MM.1S (cell line): ENCODE data around the gene PDPR.
"Not testable (repeated sequence)": the region's sequence is repeated elsewhere in the genome, so short reads cannot be mapped to it uniquely, and the experiment has no call there.

Source experiments
- DNase-seq: peaks from one replicate; pipeline ENCODE4 v3.0.0-alpha.2; 2015
- H2AFZ ChIP-seq: fragments of 300-600 bp; sonication (generic); 2 replicates; pipeline ENCODE4 v1.6.0; 2016; ENCODE audit warnings: antibody characterized with exemption, low read length
- H3F3A ChIP-seq: fragments of 300-600 bp; sonication (generic); 2 replicates; pipeline ENCODE4 v1.6.1; 2016; ENCODE audit warnings: mild to moderate bottlenecking, antibody characterized with exemption, low read length, moderate library complexity, mixed read lengths; ENCODE audit not compliant: insufficient read depth
- H3K27ac ChIP-seq: fragments of 300-600 bp; sonication (generic); 2 replicates; pipeline ENCODE4 v1.5.1; 2016; ENCODE audit warnings: mild to moderate bottlenecking, low read length
- H3K27me3 ChIP-seq: fragments of 300-600 bp; sonication (generic); replicated peaks from 2 replicates; pipeline ENCODE4 v1.6.0; 2016; ENCODE audit warnings: low read length; ENCODE audit not compliant: insufficient read depth
- H3K36me3 ChIP-seq: fragments of 300-600 bp; sonication (generic); replicated peaks from 2 replicates; pipeline ENCODE4 v1.6.1; 2016; ENCODE audit warnings: mild to moderate bottlenecking, low read length, mixed read lengths; ENCODE audit not compliant: insufficient read depth
- H3K4me1 ChIP-seq: fragments of 300-600 bp; sonication (generic); 2 replicates; pipeline ENCODE4 v1.6.1; 2016; ENCODE audit warnings: low read length, mixed read lengths
- H3K4me2 ChIP-seq: fragments of 300-600 bp; sonication (generic); 2 replicates; pipeline ENCODE4 v1.6.0; 2016; ENCODE audit warnings: low read depth, low read length
- H3K4me3 ChIP-seq: fragments of 300-600 bp; sonication (generic); 2 replicates; pipeline ENCODE4 v1.5.1; 2016; ENCODE audit warnings: low read length, mixed read lengths
- H3K79me2 ChIP-seq: fragments of 300-600 bp; sonication (generic); 2 replicates; pipeline ENCODE4 v1.6.1; 2016; ENCODE audit warnings: mixed run types, low read length, mixed read lengths
- H3K9ac ChIP-seq: fragments of 300-600 bp; sonication (generic); 2 replicates; pipeline ENCODE4 v1.6.1; 2016; ENCODE audit warnings: low read length, mixed read lengths
- H3K9me2 ChIP-seq: fragments of 300-600 bp; sonication (generic); replicated peaks from 2 replicates; pipeline ENCODE4 v1.6.1; 2016; ENCODE audit warnings: mild to moderate bottlenecking, low read length, mixed read lengths; ENCODE audit not compliant: insufficient read depth
- H3K9me3 ChIP-seq: fragments of 300-600 bp; sonication (generic); replicated peaks from 2 replicates; pipeline ENCODE4 v1.6.1; 2016; ENCODE audit warnings: mild to moderate bottlenecking, low read length, mixed read lengths; ENCODE audit not compliant: insufficient read depth
- H4K20me1 ChIP-seq: fragments of 300-600 bp; sonication (generic); 2 replicates; pipeline ENCODE4 v1.6.1; 2016; ENCODE audit warnings: mild to moderate bottlenecking, low read length, moderate library complexity, mixed read lengths; ENCODE audit not compliant: insufficient read depth

The PDPR gene

GRCh38 chr16:70113599-70113981, 542 bp upstream of the PDPR start:
- H3K27me3 ChIP-seq, H3K9me3 ChIP-seq, H3F3A ChIP-seq, H3K9ac ChIP-seq, H3K27ac ChIP-seq, H3K9me2 ChIP-seq, DNase-seq, H4K20me1 ChIP-seq, H2AFZ ChIP-seq, H3K36me3 ChIP-seq, H3K4me1 ChIP-seq: not testable (repeated sequence)
- Histone ChIP-seq H3K79me2 (peaks cover 25% of the 10 kb centered on the region), H3K4me2 (peak overlapping the region; percentile 12; the same call in 1 of the 2 replicates), H3K4me3 (peak overlapping the region; percentile 82; the same call in 1 of the 2 replicates)

GRCh38 chr16:70118354-70118753, 4.2 kb downstream of the PDPR start:
- not testable (repeated sequence) for H3F3A ChIP-seq, H3K27ac ChIP-seq, H4K20me1 ChIP-seq, H3K4me3 ChIP-seq, H3K4me2 ChIP-seq, H2AFZ ChIP-seq, H3K4me1 ChIP-seq, DNase-seq, H3K36me3 ChIP-seq, H3K9ac ChIP-seq, H3K27me3 ChIP-seq, H3K9me3 ChIP-seq, H3K9me2 ChIP-seq
- H3K79me2 ChIP-seq, result peaks cover 26% of the 10 kb centered on the region

DNA sequence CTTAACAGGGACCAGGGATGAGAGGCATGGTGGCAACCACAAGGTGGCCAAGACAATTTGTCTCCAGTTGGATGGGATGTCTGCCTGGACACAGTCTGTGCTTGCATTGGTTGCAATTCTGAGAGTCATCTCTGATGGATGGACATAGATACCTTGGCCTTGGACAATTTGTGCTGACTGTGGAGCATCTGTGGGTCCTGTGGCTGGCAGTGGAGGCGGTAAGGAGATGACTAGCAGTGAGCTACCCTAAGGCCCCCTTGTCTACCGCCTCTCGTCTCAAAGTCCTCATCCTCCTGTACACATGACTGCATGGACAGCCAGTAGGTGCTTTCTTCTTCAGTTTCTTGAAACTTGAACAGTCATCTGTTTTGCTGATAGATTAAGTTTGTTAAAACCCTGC, 4.6 kb downstream of the PDPR start:
- not testable (repeated sequence) for H3K4me3 ChIP-seq, H3K36me3 ChIP-seq, H3K9me2 ChIP-seq, H3K9ac ChIP-seq, H3K27me3 ChIP-seq, H4K20me1 ChIP-seq, H3K4me2 ChIP-seq, H3K27ac ChIP-seq, H3K4me1 ChIP-seq, H3K9me3 ChIP-seq, H3F3A ChIP-seq, H2AFZ ChIP-seq, DNase-seq
- peaks cover 26% of the 10 kb centered on the region for H3K79me2 ChIP-seq

- H2AFZ ChIP-seq, H3F3A ChIP-seq, H3K36me3 ChIP-seq, H3K9me3 ChIP-seq, H3K9me2 ChIP-seq, H3K4me3 ChIP-seq, H3K4me1 ChIP-seq, H3K4me2 ChIP-seq, DNase-seq, H3K27me3 ChIP-seq, H3K9ac ChIP-seq, H3K27ac ChIP-seq, H4K20me1 ChIP-seq: not testable (repeated sequence)
- peaks cover 15% of the 10 kb centered on the region for H3K79me2 ChIP-seq
These were observed 6.3 kb downstream of the PDPR start for GRCh38 chr16:70120398-70120797.

DNA sequence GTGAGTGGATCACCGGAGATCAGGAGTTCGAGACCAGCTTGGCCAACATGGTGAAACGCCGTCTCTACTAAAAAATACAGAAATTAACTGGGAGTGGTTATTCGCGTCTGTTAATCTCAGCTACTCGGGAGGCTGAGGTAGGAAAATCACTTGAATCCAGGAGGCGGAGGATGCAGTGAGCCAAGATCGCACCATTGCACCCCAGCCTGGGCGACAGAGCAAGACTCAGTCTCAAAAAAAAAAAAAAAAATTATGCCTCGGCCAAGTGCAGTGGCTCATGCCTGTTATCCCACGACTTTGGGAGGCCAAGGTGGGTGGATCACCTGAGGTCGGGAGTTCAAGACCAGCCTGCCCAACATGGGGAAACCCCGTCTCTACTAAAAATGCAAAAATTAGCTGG, 9.7 kb downstream of the PDPR start:
- H3K9me2 ChIP-seq, H3K4me2 ChIP-seq, H3K36me3 ChIP-seq, H3K9me3 ChIP-seq, H4K20me1 ChIP-seq, H3K79me2 ChIP-seq, H3K4me3 ChIP-seq, DNase-seq, H3K27ac ChIP-seq, H2AFZ ChIP-seq, H3K9ac ChIP-seq, H3K4me1 ChIP-seq, H3K27me3 ChIP-seq, H3F3A ChIP-seq: not testable (repeated sequence)

GRCh38 chr16:70126226-70126625, 12.1 kb downstream of the PDPR start:
- not testable (repeated sequence) for H3K4me3 ChIP-seq, H3K9me3 ChIP-seq, H3K9me2 ChIP-seq, H3F3A ChIP-seq, H4K20me1 ChIP-seq, H3K79me2 ChIP-seq, H3K27ac ChIP-seq, H3K4me2 ChIP-seq, H3K9ac ChIP-seq, H3K4me1 ChIP-seq, H2AFZ ChIP-seq, H3K36me3 ChIP-seq, DNase-seq, H3K27me3 ChIP-seq

- not testable (repeated sequence) for H3K9me2 ChIP-seq, H4K20me1 ChIP-seq, H3K9ac ChIP-seq, DNase-seq, H3K27me3 ChIP-seq, H3K4me3 ChIP-seq, H3K79me2 ChIP-seq, H3K9me3 ChIP-seq, H3K27ac ChIP-seq, H3K36me3 ChIP-seq, H2AFZ ChIP-seq, H3K4me2 ChIP-seq, H3K4me1 ChIP-seq, H3F3A ChIP-seq
These were observed 13.6 kb downstream of the PDPR start for GRCh38 chr16:70127706-70128105.

DNA sequence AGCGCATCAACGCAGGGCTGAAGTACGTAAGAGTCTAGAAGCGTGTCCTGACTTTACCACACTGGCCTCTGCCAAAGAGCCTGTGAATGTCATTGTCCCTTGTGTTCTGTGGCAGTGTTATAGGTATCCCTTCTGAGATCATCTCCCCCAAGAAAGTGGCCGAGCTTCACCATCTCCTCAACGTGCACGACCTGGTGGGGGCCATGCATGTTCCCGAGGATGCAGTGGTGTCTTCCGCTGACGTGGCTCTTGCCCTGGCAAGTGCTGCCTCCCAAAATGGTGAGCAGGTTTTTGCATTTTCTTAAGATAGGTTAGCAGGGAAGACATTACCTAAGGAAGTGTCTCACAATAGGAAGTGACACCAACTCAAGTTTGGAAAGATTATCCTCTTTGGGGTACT, 14.7 kb downstream of the PDPR start:
- not testable (repeated sequence) for H2AFZ ChIP-seq, H3K27ac ChIP-seq, H3K36me3 ChIP-seq, H3K9ac ChIP-seq, H4K20me1 ChIP-seq, H3K4me3 ChIP-seq, DNase-seq, H3K79me2 ChIP-seq, H3K27me3 ChIP-seq, H3K9me3 ChIP-seq, H3K9me2 ChIP-seq, H3K4me1 ChIP-seq, H3F3A ChIP-seq, H3K4me2 ChIP-seq
